Cardiac fibroblast (primary cell): ENCODE measurements around the gene CD46.

Experiments used
- DNase-seq, 2 donors: peaks; one replicate each; pipeline versions ENCODE4 v3.0.0 to v3.0.0-alpha.2; 2010; ENCODE audit warnings: low read depth in 2 of 2
- H3K4me3 ChIP-seq, 2 donors: replicated peaks in 1 of 2; 1 replicate in 1 of 2; 2 replicates in 1 of 2; pipeline ENCODE4 v1.5.1; 2011; ENCODE audit warnings: low read depth in 2 of 2, low read length in 2 of 2, mild to moderate bottlenecking in 2 of 2, moderate library complexity in 1 of 2
- TF ChIP-seq, protein P1 (sequence below): IDR thresholded peaks from one replicate; pipeline ENCODE4 v1.5.1; 2011; ENCODE audit warnings: low read depth, mild to moderate bottlenecking, low read length, inconsistent platforms

Gene CD46

DNA sequence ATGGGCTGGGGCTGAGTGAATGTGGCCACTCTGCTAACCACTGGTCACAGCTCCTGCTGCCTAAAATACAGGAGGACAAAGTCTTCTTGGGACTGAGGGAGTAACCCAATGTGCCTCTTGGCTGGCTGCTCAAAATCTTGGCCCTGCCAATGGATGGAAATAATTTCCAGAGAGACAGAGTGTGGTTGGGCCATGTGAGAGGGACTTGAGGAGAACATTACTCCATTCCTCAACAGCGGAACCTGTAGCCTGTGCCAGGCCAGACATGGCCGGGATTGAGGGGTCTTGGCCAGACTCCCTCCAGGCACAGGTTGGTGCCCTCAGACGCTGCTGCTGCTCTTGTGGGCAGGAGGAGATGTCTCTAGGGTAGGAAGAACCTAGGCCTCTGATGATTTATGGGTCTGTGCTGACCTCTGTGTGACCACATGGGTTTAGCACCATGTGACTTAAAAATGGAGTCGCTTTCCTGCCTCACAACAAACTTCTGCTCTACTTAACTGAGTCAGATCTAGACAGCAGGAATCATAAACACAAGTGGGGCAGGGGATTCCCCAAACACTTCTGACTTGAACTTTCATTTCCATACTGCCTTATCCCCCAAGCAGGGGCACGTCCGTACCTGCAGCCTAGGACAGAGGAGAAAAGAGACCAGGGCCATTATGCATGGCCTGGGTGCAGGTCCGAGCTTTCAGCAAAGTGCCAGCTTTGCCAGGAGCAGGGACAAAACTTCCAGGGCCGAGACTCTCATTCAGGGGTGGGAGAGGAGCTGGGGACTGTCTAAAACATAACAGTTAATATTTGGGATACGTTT lies 79.9 kb downstream of the CD46 start:
- no peak overlapping the region for H3K4me3 ChIP-seq
- TF ChIP-seq, protein P1, sequence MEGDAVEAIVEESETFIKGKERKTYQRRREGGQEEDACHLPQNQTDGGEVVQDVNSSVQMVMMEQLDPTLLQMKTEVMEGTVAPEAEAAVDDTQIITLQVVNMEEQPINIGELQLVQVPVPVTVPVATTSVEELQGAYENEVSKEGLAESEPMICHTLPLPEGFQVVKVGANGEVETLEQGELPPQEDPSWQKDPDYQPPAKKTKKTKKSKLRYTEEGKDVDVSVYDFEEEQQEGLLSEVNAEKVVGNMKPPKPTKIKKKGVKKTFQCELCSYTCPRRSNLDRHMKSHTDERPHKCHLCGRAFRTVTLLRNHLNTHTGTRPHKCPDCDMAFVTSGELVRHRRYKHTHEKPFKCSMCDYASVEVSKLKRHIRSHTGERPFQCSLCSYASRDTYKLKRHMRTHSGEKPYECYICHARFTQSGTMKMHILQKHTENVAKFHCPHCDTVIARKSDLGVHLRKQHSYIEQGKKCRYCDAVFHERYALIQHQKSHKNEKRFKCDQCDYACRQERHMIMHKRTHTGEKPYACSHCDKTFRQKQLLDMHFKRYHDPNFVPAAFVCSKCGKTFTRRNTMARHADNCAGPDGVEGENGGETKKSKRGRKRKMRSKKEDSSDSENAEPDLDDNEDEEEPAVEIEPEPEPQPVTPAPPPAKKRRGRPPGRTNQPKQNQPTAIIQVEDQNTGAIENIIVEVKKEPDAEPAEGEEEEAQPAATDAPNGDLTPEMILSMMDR, result no peak
- no peak for DNase-seq

DNA sequence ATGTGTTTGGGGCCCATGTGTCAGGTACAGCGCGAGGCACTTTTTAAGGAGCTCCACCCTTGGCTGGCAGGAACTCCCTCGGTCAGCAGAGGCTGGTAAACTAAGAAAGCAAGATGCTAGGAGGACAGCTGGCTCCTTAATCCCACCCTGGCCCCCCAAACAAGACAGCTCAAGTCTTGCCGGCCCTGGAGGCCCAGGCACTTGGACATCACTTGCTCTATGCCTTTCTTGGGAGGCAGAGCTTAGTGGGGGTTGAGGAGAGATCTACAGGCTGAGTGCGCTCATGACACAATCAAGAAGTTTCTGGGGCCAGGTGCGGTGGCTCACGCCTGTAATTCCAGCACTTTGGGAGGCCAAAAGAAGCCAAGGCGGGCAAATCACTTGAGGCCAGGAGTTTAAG lies 80.9 kb downstream of the CD46 start:
- no peak for DNase-seq
- no peak overlapping the region for H3K4me3 ChIP-seq
- TF ChIP-seq, protein P1, result no peak

DNA sequence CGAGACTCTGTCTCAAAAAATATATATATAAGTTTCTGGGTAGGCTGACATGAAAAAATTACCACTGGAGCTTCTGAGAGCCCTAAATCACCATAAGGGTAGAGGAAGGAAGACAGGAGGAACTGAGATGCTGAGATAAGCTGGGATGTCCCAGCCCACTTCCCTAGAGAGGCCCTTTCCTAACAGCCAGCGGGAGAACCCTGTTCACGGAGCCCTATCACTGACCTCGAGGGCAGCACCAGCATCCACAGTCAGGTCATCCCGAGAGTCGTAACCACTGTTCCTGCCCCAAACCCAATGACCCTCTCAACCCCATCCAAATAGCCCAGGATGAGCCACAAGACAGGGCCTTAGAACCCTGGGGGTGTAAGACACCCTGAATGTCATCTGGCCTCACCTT lies 81.5 kb downstream of the CD46 start:
- DNase-seq, result no peak
- no peak overlapping the region for H3K4me3 ChIP-seq
- TF ChIP-seq, protein P1, result no peak

DNA sequence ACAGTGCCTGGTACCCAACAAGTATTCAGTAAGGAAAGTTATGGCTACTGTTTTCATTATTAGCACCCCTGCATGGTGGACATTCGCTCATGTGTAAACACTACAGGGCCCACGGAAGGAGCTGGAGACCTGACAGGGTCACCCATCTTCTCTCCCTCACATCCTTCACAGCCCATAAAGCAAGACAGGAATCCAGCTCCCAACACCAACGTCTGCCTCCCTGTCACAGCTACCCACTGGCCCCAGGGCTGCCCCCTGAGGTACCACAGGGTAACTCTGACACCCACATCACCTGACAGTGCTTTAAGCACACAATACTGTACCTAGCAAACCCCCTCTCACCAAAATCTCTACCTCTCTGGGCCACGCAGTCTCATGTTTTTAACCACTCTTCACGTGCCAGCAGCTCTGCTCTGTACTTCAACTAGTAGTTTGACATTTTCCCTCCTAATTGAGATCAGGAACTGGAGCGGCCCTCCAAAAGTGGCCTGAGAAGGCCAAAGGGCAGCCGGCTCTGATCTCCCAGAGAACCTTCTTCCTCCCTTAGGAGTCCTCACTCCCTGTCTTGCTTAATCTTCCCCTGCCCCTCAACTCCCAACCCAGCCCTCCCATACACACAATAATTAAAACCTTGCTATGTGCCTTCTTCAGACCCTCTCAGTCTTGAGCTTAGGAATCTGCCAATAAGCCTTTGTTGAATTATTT lies 82.3 kb downstream of the CD46 start:
- no peak for DNase-seq
- no peak overlapping the region for H3K4me3 ChIP-seq
- TF ChIP-seq, protein P1, result no peak

DNA sequence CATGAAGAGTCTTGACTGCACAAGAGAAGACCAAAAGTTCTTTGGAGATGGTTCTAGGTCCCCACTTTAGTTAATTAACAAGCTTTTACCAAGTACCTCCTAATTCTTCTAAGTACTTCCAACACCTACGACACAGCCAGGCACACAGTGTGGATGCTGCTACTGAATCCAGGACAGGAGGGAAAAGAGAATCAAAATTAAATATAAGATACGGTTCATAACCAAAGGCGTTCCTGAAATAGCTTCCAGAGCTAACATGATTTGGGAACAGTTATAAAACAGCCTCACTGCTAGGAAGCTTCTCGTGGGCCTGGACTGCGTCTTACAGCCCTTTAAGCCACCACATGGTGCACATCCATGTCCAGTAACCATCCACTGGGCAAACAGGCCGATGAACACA lies 84.1 kb downstream of the CD46 start:
- no peak overlapping the region for H3K4me3 ChIP-seq
- TF ChIP-seq, protein P1, result no peak
- no peak for DNase-seq

DNA sequence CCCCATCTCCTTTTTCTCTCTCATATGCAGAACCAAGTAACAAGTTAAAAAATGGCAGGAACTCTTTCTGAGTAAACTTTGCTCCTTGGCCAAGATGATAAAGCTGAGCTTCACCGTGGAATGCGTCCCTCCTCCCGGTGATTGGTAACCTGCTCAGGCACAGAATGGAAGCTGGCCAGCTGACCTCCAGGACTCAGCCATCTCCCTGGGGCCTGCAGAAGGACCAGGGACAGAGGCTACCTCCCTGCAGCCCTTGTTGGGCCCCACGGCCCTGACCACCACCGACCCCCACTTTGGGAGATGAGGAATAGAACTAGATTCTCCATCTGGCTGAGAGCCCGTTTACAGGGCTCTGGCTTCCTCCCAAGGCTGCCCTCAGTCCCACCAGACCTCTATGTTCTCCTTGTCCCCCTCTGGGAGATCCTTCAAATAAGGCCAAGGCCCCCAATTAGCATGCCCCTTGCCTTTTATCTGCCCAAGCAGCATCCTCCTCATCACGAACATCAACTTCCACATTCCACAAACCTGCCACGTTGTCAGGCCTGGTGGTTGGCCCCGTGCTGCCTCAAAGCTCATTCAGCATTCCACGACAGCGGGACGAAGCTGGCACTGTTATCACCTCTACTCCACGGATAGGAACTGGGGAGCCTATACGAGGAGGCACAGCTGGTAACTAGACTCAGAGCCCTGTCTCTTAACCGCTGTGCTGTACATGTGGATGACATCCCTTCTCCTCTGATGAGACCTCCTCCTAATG lies 84.9 kb downstream of the CD46 start:
- no peak overlapping the region for H3K4me3 ChIP-seq
- TF ChIP-seq, protein P1, result no peak
- DNase-seq, result no peak
